ENCODE data around the gene PAQR8. TPM values are rescaled to one million over a fixed set of nuclear protein-coding genes. Genes with fewer than 3 reads are reported as not detected.

PAQR8 gene
- total RNA-seq, 2 donors from 2014 or later = 4.1 to 7.3 TPM

DNA sequence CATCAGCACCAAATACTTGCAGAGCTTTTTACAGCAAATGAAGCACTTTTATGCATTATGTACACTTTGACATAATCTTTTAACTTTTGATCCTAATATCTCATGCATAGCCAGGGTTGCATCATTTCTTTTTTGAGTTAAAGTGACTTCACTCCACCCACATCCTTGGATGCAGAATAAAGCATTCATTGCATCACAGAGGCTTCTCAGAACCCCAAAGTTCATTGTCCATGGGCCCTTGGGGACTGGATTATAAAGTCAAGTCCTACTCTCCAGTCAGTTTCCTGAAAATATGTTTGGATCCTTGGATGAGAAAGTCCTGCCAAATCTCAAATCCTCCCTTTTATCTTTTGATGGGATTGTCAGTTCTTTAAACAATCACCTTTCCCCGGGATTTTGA, 47.5 kb downstream of the PAQR8 start:
- H3K27me3 ChIP-seq (replicated peaks; ENCODE audit: insufficient read depth) = no peaks in the 10 kb centered on the region
- H3K4me3 ChIP-seq = no peak overlapping the region
- H3K27ac ChIP-seq = no peak overlapping the region
- DNase-seq (ENCODE audit: low spot score) (no peak), ATAC-seq (ENCODE audit: insufficient number of reproducible peaks, low FRiP score, low read depth) (no peak)
- no peak for TF ChIP-seq CTCF (IDR thresholded peaks at IDR 0.05)
- H3K9me3 ChIP-seq = no peaks in the 10 kb centered on the region
- H3K4me1 ChIP-seq (ENCODE audit: control insufficient read depth in 1 of 2, low read depth in 2 of 2) = no peaks in the 10 kb centered on the region
- H3K36me3 ChIP-seq = no peaks in the 10 kb centered on the region

GRCh38 chr6:52410979-52411378, 49.0 kb downstream of the PAQR8 start:
- Histone ChIP-seq H3K4me3 (no peak overlapping the region), H3K27me3 (replicated peaks; ENCODE audit: insufficient read depth) (no peaks in the 10 kb centered on the region), H3K4me1 (ENCODE audit: control insufficient read depth in 1 of 2, low read depth in 2 of 2) (no peaks in the 10 kb centered on the region), H3K9me3 (no peaks in the 10 kb centered on the region), H3K36me3 (no peaks in the 10 kb centered on the region), H3K27ac (no peak overlapping the region)
- TF ChIP-seq CTCF (IDR thresholded peaks at IDR 0.05) = no peak
- ATAC-seq (ENCODE audit: insufficient number of reproducible peaks, low FRiP score, low read depth) (no peak), DNase-seq (ENCODE audit: low spot score) (no peak)

DNA sequence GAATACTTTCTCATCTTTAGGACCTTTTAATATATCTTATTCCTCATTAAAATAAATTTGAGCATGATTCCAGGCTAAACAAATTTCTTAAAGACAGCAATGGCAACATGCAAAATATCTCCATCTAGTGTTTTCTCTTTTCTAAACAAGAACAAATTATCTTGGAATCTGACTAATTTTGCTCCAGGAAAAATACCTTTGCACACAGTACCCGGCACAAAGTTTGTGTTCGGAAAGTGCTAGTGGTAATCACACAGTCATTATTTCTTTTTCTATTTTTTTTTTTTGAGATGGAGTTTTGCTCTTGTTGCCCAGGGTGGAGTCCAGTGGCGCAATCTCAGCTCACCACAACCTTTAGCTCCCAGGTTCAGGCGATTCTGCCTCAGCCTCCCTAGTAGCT, 50.0 kb downstream of the PAQR8 start:
- Histone ChIP-seq H3K9me3 (no peaks in the 10 kb centered on the region), H3K4me3 (no peak overlapping the region), H3K27ac (no peak overlapping the region), H3K4me1 (ENCODE audit: control insufficient read depth in 1 of 2, low read depth in 2 of 2) (peaks cover 0 to 4% of the 10 kb centered on the region in 2 donors), H3K27me3 (replicated peaks; ENCODE audit: insufficient read depth) (no peaks in the 10 kb centered on the region), H3K36me3 (no peaks in the 10 kb centered on the region)
- ATAC-seq (ENCODE audit: insufficient number of reproducible peaks, low FRiP score, low read depth) = no peak
- no peak for TF ChIP-seq CTCF (IDR thresholded peaks at IDR 0.05)
- no peak for DNase-seq (ENCODE audit: low spot score)

DNA sequence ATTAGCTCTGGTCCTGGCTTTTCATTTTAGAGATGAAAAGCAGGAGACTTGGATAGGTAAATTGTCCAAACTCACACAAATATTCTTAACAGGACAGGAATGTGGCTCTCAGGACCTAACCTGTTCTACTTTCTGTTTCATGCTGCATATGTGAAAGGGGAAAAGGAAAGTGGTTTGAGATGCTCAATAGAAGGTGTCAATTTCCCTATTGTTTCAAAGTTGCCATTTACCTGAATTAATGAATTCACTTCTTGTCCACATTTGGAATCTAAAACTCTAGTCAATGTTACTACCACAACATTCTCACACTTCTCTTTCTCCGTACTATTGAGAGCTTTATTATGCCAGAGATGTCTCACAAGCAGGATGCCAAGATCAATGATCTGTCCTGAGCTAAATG, 53.4 kb downstream of the PAQR8 start:
- Histone ChIP-seq H3K27ac (no peak overlapping the region), H3K4me3 (no peak overlapping the region), H3K36me3 (no peaks in the 10 kb centered on the region), H3K9me3 (no peaks in the 10 kb centered on the region), H3K4me1 (ENCODE audit: control insufficient read depth in 1 of 2, low read depth in 2 of 2) (peaks cover 4 to 20% of the 10 kb centered on the region in 2 donors), H3K27me3 (replicated peaks; ENCODE audit: insufficient read depth) (no peaks in the 10 kb centered on the region)
- ATAC-seq (ENCODE audit: insufficient number of reproducible peaks, low FRiP score, low read depth) (no peak), DNase-seq (ENCODE audit: low spot score) (no peak)
- TF ChIP-seq CTCF (IDR thresholded peaks at IDR 0.05) = no peak

GRCh38 chr6:52415917-52416628, 54.1 kb downstream of the PAQR8 start:
- Histone ChIP-seq H3K27me3 (replicated peaks; ENCODE audit: insufficient read depth) (no peaks in the 10 kb centered on the region), H3K4me3 (no peak overlapping the region), H3K36me3 (no peaks in the 10 kb centered on the region), H3K4me1 (ENCODE audit: control insufficient read depth in 1 of 2, low read depth in 2 of 2) (peaks cover 4 to 25% of the 10 kb centered on the region in 2 donors), H3K27ac (no peak overlapping the region), H3K9me3 (no peaks in the 10 kb centered on the region)
- TF ChIP-seq CTCF (IDR thresholded peaks at IDR 0.05) = no peak
- no peak for DNase-seq (ENCODE audit: low spot score)
- no peak for ATAC-seq (ENCODE audit: insufficient number of reproducible peaks, low FRiP score, low read depth)
